ENCODE data around the gene RIMS4. TPM values are rescaled to one million over a fixed set of nuclear protein-coding genes. Genes with fewer than 3 reads are reported as not detected.

The RIMS4 gene
- total and polyA plus RNA-seq, 2 of the 13 experiments (the other 11 are each of a cell fraction or from before 2014, with no cell fraction given): 0.01 to 0.07 TPM

- TF ChIP-seq, protein P1, sequence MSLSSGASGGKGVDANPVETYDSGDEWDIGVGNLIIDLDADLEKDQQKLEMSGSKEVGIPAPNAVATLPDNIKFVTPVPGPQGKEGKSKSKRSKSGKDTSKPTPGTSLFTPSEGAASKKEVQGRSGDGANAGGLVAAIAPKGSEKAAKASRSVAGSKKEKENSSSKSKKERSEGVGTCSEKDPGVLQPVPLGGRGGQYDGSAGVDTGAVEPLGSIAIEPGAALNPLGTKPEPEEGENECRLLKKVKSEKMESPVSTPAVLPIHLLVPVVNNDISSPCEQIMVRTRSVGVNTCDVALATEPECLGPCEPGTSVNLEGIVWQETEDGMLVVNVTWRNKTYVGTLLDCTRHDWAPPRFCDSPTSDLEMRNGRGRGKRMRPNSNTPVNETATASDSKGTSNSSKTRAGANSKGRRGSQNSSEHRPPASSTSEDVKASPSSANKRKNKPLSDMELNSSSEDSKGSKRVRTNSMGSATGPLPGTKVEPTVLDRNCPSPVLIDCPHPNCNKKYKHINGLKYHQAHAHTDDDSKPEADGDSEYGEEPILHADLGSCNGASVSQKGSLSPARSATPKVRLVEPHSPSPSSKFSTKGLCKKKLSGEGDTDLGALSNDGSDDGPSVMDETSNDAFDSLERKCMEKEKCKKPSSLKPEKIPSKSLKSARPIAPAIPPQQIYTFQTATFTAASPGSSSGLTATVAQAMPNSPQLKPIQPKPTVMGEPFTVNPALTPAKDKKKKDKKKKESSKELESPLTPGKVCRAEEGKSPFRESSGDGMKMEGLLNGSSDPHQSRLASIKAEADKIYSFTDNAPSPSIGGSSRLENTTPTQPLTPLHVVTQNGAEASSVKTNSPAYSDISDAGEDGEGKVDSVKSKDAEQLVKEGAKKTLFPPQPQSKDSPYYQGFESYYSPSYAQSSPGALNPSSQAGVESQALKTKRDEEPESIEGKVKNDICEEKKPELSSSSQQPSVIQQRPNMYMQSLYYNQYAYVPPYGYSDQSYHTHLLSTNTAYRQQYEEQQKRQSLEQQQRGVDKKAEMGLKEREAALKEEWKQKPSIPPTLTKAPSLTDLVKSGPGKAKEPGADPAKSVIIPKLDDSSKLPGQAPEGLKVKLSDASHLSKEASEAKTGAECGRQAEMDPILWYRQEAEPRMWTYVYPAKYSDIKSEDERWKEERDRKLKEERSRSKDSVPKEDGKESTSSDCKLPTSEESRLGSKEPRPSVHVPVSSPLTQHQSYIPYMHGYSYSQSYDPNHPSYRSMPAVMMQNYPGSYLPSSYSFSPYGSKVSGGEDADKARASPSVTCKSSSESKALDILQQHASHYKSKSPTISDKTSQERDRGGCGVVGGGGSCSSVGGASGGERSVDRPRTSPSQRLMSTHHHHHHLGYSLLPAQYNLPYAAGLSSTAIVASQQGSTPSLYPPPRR (CRISPR knock-in tag; IDR thresholded peaks at IDR 0.05; ENCODE audit: borderline replicate concordance): no peak
- TF ChIP-seq NCOA2 (CRISPR knock-in tag; IDR thresholded peaks at IDR 0.05): no peak
- TF ChIP-seq BRCA1 (CRISPR knock-in tag; IDR thresholded peaks at IDR 0.05): no peak
- no peak for TF ChIP-seq ZSCAN25 (CRISPR knock-in tag; IDR thresholded peaks at IDR 0.05)
- no peak for TF ChIP-seq DMAP1 (CRISPR knock-in tag; IDR thresholded peaks at IDR 0.05)
- no peak for TF ChIP-seq ZNF672 (CRISPR knock-in tag; IDR thresholded peaks at IDR 0.05)
- TF ChIP-seq BRD4 (CRISPR knock-in tag; IDR thresholded peaks at IDR 0.05): no peak
- TF ChIP-seq MAF1 (CRISPR knock-in tag; IDR thresholded peaks at IDR 0.05; ENCODE audit: borderline replicate concordance): no peak
- TF ChIP-seq, protein P2, sequence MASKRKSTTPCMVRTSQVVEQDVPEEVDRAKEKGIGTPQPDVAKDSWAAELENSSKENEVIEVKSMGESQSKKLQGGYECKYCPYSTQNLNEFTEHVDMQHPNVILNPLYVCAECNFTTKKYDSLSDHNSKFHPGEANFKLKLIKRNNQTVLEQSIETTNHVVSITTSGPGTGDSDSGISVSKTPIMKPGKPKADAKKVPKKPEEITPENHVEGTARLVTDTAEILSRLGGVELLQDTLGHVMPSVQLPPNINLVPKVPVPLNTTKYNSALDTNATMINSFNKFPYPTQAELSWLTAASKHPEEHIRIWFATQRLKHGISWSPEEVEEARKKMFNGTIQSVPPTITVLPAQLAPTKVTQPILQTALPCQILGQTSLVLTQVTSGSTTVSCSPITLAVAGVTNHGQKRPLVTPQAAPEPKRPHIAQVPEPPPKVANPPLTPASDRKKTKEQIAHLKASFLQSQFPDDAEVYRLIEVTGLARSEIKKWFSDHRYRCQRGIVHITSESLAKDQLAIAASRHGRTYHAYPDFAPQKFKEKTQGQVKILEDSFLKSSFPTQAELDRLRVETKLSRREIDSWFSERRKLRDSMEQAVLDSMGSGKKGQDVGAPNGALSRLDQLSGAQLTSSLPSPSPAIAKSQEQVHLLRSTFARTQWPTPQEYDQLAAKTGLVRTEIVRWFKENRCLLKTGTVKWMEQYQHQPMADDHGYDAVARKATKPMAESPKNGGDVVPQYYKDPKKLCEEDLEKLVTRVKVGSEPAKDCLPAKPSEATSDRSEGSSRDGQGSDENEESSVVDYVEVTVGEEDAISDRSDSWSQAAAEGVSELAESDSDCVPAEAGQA (IDR thresholded peaks at IDR 0.05; ENCODE audit: low read depth): no peak
- TF ChIP-seq, protein P2 (CRISPR knock-in tag; IDR thresholded peaks at IDR 0.05; ENCODE audit: borderline replicate concordance): no peak
- no peak for TF ChIP-seq TOE1 (CRISPR knock-in tag; IDR thresholded peaks at IDR 0.05)
Measured at GRCh38 chr20:44773070-44773829, 37.1 kb downstream of the RIMS4 start (continued).
